ENCODE measurements around the gene TMEM201.

TMEM201 gene

DNA sequence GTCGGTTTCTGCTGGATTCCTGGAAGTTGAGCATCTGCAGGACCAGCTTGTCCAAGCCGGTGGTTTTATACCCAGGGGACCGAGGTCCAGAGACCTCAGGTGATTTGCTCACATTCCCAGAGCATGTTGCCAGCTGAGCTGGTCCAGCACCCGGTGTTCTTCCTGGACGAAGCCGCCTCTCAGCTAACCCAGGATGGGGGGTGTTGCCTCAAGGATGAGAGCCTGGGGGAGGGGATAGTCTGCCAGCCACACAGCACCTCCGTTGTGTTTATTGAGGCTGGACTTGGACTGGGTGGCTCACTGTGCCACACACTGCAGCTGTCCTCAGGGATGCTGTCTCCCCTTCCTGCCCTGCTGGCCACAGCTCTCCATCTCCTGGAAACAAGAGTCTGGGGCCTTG, 1.5 kb downstream of the TMEM201 start:
- in situ Hi-C loops (cut with MboI; ENCODE audit: low pct_unique_long_range_greater_than_20kb, low sequenced_read_pairs, unreplicated experiment), result no loop called here
- DNase-seq (ENCODE audit: low spot score), result no peak

DNA sequence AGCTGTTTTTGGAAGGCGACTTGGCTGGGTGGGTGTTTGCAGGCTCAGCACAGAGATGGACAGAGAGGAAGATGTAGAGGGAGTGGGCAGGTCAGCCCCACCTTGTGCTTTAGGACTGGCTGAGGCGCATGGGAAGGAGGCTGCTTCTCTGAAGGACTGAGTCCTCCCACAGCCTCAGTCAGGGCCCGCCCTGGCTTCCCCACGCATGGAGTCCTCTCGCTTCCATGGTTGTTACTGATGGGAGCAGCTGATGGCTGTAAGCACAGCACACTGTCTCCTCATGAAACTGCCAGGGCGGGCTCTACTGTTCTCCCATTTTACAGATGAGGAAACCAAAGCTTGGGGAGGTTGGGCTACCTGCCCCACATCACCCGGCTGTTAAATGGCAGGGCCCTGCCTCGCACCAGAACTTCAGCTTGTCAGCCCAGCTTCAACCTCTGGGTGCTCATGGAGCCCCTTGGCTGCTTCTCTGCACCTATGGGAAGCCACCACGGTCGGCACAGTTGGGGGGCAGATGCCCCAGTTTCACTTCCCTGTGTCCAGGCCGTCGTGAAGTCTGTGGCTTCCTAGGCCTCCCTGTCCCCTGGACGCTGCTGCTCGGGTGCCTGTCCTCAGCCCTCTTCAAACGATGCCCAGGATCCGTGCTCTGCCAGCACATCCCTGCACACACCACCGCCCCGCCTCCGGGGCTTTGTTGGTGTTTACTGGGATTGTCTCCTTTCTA, 2.4 kb downstream of the TMEM201 start:
- TF ChIP-seq, protein P1, sequence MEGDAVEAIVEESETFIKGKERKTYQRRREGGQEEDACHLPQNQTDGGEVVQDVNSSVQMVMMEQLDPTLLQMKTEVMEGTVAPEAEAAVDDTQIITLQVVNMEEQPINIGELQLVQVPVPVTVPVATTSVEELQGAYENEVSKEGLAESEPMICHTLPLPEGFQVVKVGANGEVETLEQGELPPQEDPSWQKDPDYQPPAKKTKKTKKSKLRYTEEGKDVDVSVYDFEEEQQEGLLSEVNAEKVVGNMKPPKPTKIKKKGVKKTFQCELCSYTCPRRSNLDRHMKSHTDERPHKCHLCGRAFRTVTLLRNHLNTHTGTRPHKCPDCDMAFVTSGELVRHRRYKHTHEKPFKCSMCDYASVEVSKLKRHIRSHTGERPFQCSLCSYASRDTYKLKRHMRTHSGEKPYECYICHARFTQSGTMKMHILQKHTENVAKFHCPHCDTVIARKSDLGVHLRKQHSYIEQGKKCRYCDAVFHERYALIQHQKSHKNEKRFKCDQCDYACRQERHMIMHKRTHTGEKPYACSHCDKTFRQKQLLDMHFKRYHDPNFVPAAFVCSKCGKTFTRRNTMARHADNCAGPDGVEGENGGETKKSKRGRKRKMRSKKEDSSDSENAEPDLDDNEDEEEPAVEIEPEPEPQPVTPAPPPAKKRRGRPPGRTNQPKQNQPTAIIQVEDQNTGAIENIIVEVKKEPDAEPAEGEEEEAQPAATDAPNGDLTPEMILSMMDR (IDR thresholded peaks at IDR 0.05; ENCODE audit: extremely low read depth, insufficient read depth, missing control alignments), result no peak
- in situ Hi-C loops (cut with MboI; ENCODE audit: low pct_unique_long_range_greater_than_20kb, low sequenced_read_pairs, unreplicated experiment), result no loop called here
- DNase-seq (ENCODE audit: low spot score), result no peak

More for the DNA sequence above, 1.5 kb downstream of the TMEM201 start:
- TF ChIP-seq, protein P1 (IDR thresholded peaks at IDR 0.05; ENCODE audit: extremely low read depth, insufficient read depth, missing control alignments), result no peak

DNA sequence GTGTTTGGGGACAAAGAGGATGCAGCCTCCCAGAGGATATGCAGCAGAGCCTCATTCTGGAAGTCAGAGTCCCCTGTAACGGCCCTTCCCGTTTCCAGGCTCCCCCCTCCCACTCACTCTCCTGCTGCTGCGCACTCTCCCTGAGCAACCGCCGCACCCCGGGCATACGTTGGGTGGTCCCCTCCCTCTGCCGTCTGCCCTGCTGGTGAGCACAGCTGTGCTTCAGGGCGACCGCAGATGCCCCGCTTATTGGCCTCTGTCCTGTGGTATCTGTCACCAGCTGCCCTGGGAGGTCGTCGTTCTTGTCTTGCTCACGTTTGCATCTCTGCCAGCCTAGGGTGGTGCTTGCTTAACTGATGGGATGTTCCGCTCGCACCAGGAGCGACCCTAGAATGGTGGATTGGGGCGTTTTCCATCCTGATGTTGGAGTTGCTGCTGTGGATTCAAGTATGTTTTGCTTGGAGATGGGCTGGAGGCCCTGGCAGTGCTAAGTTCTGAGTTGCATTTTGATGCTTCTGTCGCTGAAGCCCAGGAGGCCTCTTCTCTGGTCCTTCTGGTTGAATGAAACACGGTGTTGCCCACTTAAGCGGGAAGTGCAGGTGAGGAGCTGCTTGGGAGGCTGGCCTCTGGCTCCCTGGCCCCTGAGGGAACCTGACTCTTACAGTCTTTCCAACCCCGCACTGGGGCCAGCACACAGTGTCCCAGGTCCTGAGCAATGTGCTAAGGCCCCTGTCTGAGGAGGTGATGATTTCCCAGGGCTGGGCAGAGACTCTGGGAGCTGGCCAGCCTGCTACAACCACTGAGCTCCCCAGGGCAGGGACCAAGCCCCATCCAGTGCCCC, 3.2 kb downstream of the TMEM201 start:
- no peak for DNase-seq (ENCODE audit: low spot score)
- in situ Hi-C loops (cut with MboI; ENCODE audit: low pct_unique_long_range_greater_than_20kb, low sequenced_read_pairs, unreplicated experiment), result no loop called here
- TF ChIP-seq, protein P1 (IDR thresholded peaks at IDR 0.05; ENCODE audit: extremely low read depth, insufficient read depth, missing control alignments), result no peak

DNA sequence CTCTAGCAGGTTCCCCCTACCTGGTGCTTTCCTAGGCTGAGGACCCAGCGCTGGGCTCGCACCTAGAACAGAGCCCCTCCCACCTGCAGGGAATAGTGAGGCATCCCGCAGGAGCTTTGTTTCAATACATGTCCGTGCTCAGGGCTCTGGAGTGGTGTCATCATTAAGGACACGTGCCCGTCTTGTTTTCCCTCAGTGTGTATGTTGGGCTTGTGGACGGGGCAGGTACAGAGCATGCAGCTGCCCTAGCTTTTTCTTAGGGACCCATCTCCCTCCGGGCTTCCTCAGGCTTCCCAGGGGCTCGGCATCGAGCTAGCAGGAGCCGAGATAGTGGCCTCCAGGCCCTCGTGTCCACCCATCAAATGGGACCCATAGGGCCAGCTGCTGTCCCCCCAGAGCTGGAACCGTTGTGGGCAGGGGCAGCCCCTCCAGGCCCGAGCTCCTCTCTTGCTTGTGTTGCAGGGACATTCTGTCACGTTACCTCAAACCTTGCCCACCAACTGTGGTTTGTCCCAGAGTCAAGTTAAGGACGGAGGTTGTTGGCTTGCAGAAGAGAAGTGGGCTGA, 3.9 kb downstream of the TMEM201 start:
- TF ChIP-seq, protein P1 (IDR thresholded peaks at IDR 0.05; ENCODE audit: extremely low read depth, insufficient read depth, missing control alignments), result no peak
- no peak for DNase-seq (ENCODE audit: low spot score)
- in situ Hi-C loops (cut with MboI; ENCODE audit: low pct_unique_long_range_greater_than_20kb, low sequenced_read_pairs, unreplicated experiment), result no loop called here

DNA sequence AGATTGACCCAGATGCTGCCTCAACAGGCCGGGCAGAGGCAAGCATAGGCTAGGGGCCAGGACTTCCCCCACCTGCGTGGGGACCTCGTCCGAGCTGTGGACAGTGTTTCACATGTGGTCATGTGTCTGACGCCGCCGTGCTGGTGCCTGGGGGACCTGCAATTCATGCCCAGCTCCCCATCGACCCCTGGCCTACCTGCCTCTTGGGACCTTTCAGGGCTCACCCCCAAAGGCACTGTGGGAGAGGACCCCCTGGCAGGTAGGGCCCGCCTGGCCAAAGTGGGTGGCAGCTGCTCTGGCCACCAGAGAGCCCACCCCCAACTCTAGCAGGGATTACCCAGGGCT, 4.4 kb downstream of the TMEM201 start:
- TF ChIP-seq, protein P1 (IDR thresholded peaks at IDR 0.05; ENCODE audit: extremely low read depth, insufficient read depth, missing control alignments), result no peak
- in situ Hi-C loops (cut with MboI; ENCODE audit: low pct_unique_long_range_greater_than_20kb, low sequenced_read_pairs, unreplicated experiment), result no loop called here
- no peak for DNase-seq (ENCODE audit: low spot score)

DNA sequence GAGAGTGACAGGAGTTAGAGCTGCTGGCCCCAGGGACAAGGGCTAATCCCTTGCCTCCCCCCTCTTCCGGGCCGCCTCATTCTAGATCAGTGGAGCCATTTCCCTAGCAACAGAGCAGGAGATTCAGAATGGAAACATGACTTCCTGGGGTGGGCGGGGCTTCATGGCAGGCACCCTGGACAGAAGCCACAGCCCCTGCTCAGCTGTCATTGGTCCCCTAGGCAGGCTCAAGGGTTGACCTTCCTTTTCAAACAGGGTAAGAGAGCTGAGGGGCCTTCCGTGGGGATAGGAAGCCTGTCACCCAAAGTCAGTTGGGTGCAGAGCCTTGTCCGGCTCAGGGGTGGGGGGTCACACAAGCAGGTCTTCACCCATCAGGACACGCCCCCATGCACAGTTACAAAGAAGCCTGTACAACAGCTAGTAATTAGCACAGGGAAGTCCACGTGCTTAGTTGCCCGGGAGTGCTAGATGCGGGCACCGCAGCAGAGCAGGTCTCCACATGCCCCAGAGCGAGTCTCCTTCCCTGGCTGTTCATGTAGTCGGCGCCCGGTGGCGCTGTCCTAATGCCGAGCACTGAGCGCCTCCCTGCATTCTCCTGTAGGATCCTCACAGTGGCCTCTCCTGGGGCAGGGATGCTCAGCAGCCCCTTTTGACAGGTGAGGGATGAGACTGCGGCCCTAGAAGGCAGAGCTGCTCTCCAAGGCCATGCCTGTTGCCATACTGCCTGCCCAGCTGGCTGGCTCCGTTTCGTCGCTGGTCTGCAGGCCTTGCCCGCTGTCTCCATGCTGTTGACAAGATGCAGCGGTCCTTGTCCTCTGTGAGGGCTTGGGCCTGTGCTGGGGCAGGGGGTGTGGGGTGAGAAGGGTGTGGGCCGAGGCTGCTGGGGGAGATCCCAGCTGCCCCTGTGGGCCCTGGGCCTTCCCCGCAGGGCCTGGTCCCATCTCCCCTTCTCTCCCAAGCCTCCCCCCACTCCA, 5.1 kb downstream of the TMEM201 start:
- peak; percentile 90 for DNase-seq (ENCODE audit: low spot score)
- TF ChIP-seq, protein P1 (IDR thresholded peaks at IDR 0.05; ENCODE audit: extremely low read depth, insufficient read depth, missing control alignments), result no peak
- in situ Hi-C loops (cut with MboI; ENCODE audit: low pct_unique_long_range_greater_than_20kb, low sequenced_read_pairs, unreplicated experiment), result no loop called here
